ENCODE results near the gene KANTR. TPM values are rescaled to one million over a fixed set of nuclear protein-coding genes. Genes with fewer than 3 reads are reported as not detected.

KANTR gene
- total RNA-seq, 1 donor from 2014 or later = 14.4 TPM

DNA sequence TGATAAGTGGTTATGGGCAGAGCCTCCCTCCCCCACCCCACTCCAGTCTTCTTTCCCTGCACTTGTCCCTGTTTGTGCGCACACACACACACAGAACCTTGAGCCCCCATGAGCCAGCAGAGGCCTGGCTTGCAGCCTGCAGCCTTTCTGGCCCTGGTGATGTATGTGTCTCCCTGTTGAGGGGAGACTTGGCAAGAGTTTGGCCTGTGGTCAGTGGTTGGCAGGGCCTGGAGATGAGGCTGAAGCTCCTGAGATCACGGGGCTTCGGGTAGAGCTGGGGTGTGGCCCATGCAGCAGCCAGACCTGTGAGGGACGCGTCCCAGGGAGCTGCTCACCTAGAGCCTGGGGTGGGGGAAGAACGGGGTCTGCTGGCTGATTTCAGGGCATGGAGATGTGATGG lies 43.1 kb upstream of the KANTR start:
- H3K36me3 Mint-ChIP-seq = no peaks in the 10 kb centered on the region

DNA sequence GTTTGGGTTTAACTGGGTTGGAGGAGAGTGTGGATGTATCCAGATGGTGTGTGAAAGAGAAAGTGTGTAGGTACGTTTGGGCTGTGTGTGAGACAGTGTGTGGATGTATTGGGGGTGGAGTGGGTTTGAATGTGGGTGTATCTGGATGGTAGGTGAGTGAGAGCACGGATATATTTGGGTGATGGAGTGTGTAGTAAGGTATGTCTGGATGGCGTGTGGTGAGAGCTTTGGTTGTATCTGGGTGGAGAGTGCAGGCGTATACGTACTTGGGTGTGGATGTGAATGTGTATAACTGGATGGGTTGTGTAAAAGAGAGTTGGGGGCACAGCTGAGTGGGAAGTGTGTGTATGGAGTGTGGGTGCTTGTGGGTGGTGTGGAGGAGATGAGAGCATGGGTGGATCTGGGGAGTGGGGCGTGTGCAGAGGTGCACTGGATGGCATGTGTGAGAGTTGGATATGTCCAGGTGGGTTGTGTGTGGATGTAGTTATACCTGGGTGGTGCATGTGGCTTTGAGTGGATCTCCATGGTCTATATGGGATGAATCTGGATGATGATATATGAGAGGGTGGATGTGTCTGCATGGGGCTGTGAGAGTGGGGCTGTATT lies 38.6 kb upstream of the KANTR start:
- no peaks in the 10 kb centered on the region for H3K4me1 Mint-ChIP-seq (ENCODE audit: unreplicated experiment)
- DNase-seq (ENCODE audit: extremely low spot score, unreplicated experiment) = no peak
- H3K27me3 Mint-ChIP-seq = no peaks in the 10 kb centered on the region
- TF ChIP-seq, protein P1, sequence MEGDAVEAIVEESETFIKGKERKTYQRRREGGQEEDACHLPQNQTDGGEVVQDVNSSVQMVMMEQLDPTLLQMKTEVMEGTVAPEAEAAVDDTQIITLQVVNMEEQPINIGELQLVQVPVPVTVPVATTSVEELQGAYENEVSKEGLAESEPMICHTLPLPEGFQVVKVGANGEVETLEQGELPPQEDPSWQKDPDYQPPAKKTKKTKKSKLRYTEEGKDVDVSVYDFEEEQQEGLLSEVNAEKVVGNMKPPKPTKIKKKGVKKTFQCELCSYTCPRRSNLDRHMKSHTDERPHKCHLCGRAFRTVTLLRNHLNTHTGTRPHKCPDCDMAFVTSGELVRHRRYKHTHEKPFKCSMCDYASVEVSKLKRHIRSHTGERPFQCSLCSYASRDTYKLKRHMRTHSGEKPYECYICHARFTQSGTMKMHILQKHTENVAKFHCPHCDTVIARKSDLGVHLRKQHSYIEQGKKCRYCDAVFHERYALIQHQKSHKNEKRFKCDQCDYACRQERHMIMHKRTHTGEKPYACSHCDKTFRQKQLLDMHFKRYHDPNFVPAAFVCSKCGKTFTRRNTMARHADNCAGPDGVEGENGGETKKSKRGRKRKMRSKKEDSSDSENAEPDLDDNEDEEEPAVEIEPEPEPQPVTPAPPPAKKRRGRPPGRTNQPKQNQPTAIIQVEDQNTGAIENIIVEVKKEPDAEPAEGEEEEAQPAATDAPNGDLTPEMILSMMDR (conservative IDR thresholded peaks at IDR 0.05) = no peak
- H3K4me3 Mint-ChIP-seq = no peak overlapping the region
- H3K36me3 Mint-ChIP-seq = no peaks in the 10 kb centered on the region
- no peaks in the 10 kb centered on the region for H3K9me3 Mint-ChIP-seq
- H3K27ac Mint-ChIP-seq = no peak overlapping the region

More for the DNA sequence above, 43.1 kb upstream of the KANTR start:
- peaks cover 5% of the 10 kb centered on the region for H3K4me1 Mint-ChIP-seq (ENCODE audit: unreplicated experiment)
- H3K27ac Mint-ChIP-seq = no peak overlapping the region
- no peaks in the 10 kb centered on the region for H3K9me3 Mint-ChIP-seq
- no peaks in the 10 kb centered on the region for H3K27me3 Mint-ChIP-seq
- TF ChIP-seq, protein P1 (conservative IDR thresholded peaks at IDR 0.05) = no peak
- no peak for DNase-seq (ENCODE audit: extremely low spot score, unreplicated experiment)
- H3K4me3 Mint-ChIP-seq = no peak overlapping the region

DNA sequence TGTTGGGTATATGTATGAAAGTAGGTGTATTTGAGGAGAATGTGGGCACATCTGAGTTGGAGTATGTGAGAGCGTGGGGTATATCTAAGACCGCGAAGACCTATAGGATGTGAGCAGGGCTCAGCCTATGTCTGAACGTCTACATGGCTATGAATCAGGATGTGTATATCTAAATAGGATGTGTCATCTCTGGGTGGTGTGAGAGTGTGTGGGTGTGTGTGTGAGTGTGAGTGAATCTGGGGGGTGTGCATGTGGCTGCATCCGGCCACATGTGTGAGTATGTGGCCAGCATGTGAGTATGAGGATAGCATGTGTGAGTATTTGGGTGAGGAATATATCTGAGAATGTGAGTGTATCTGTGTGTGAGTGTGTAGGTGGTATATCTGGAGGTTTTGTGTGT lies 37.6 kb upstream of the KANTR start:
- H3K4me3 Mint-ChIP-seq = no peak overlapping the region
- H3K27ac Mint-ChIP-seq = no peak overlapping the region
- no peak for DNase-seq (ENCODE audit: extremely low spot score, unreplicated experiment)
- no peaks in the 10 kb centered on the region for H3K27me3 Mint-ChIP-seq
- TF ChIP-seq, protein P1 (conservative IDR thresholded peaks at IDR 0.05) = no peak
- no peaks in the 10 kb centered on the region for H3K4me1 Mint-ChIP-seq (ENCODE audit: unreplicated experiment)
- no peaks in the 10 kb centered on the region for H3K36me3 Mint-ChIP-seq
- no peaks in the 10 kb centered on the region for H3K9me3 Mint-ChIP-seq

DNA sequence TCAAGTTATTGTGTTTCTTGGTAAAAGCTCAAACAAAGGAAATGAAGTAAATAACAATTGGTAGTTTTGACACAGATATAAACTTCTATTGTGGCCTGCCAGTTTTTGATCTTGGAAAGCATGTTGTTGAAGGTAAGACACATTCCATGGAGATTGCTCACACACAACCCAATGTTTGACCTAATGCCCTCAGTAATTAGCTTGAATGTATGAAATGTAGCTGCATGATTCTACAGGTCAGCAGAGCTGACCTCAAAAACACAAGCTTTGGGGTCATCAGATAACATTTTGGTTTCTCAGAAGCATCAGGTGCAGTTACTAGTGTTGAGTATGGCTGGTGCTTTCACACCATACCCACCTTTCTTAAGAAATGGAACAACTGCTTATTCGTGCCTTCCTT lies 28.8 kb upstream of the KANTR start:
- TF ChIP-seq, protein P1 (conservative IDR thresholded peaks at IDR 0.05) = no peak
- H3K9me3 Mint-ChIP-seq = no peaks in the 10 kb centered on the region
- no peak for DNase-seq (ENCODE audit: extremely low spot score, unreplicated experiment)
- no peaks in the 10 kb centered on the region for H3K27me3 Mint-ChIP-seq
- H3K4me3 Mint-ChIP-seq = no peak overlapping the region
- no peak overlapping the region for H3K27ac Mint-ChIP-seq
- H3K4me1 Mint-ChIP-seq (ENCODE audit: unreplicated experiment) = no peaks in the 10 kb centered on the region
- no peaks in the 10 kb centered on the region for H3K36me3 Mint-ChIP-seq

DNA sequence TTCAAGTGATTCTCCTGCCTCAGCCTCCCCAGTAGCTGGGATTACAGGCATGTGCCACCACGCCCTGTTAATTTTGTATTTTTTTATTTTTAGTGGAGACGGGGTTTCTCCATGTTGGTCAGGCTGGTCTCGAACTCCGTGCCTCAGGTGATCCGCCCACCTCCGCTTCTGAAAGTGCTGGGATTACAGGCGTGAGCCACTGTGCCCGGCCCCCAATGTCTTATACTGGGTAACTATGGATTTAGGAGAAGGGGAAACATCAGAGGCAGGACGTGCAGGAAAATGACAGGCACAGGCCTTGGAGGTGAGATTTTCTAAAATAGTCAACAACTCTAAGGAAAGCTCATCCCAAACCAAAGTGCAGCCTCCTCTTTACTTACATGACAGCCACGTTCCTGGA lies 22.9 kb upstream of the KANTR start:
- TF ChIP-seq, protein P1 (conservative IDR thresholded peaks at IDR 0.05) = no peak
- H3K27ac Mint-ChIP-seq = no peak overlapping the region
- H3K27me3 Mint-ChIP-seq = no peaks in the 10 kb centered on the region
- H3K4me3 Mint-ChIP-seq = no peak overlapping the region
- no peaks in the 10 kb centered on the region for H3K4me1 Mint-ChIP-seq (ENCODE audit: unreplicated experiment)
- DNase-seq (ENCODE audit: extremely low spot score, unreplicated experiment) = no peak
- no peaks in the 10 kb centered on the region for H3K9me3 Mint-ChIP-seq
- no peaks in the 10 kb centered on the region for H3K36me3 Mint-ChIP-seq
